CD4-positive, alpha-beta memory T cell (primary cell): ENCODE results near the gene RFESD. TPM values are rescaled to one million over a fixed set of nuclear protein-coding genes. Genes with fewer than 3 reads are reported as not detected.

Experiments
- CTCF ChIA-PET: fragments of 350-600 bp; sonication (Branson Sonifier 250); formaldehyde crosslinking; loops from one replicate; lab custom pipeline; 2021; ENCODE audit warnings: inconsistent platforms; ENCODE audit not compliant: partially characterized antibody; lab: Charles Lee
- POLR2A ChIA-PET: fragments of 350-600 bp; sonication (Branson Sonifier 250); formaldehyde crosslinking; loops from one replicate; lab custom pipeline; 2021; ENCODE audit not compliant: partially characterized antibody; lab: Charles Lee
- DNase-seq, 5 donors: peaks; one replicate each; pipeline versions ENCODE4 v3.0.0 to v3.0.0-alpha.2; 2020 to 2022; ENCODE audit warnings: mixed read lengths in 1 of 5
- H3K27ac ChIP-seq: one replicate; pipeline ENCODE4 v1.7.0; 2013; ENCODE audit warnings: low read depth, low read length
- H3K27me3 ChIP-seq: 2 replicates; pipeline ENCODE4 v1.7.0; 2013; ENCODE audit warnings: mild to moderate bottlenecking, low read length, moderate library complexity; ENCODE audit not compliant: insufficient read depth
- H3K36me3 ChIP-seq: 2 replicates; pipeline ENCODE4 v1.7.0; 2013; ENCODE audit warnings: mild to moderate bottlenecking, low read length, moderate library complexity; ENCODE audit not compliant: insufficient read depth
- H3K4me1 ChIP-seq: 2 replicates; pipeline ENCODE4 v1.7.0; 2013; ENCODE audit warnings: mild to moderate bottlenecking, low read length, moderate library complexity; ENCODE audit not compliant: insufficient read depth
- H3K4me3 ChIP-seq, 2 donors: one replicate each; pipeline ENCODE4 v1.7.0; 2013; ENCODE audit warnings: low read length in 2 of 2, mild to moderate bottlenecking in 1 of 2
- H3K9me3 ChIP-seq, 2 donors: one replicate each; pipeline ENCODE4 v1.7.0; 2013; ENCODE audit warnings: low read length in 2 of 2, control low read depth in 1 of 2; ENCODE audit not compliant: control insufficient read depth in 1 of 2
- H3K27ac Mint-ChIP-seq, 7 donors: one replicate each; pipeline ENCODE4 v1.8.0; 2020 to 2021; ENCODE audit warnings: mixed read lengths in 7 of 7, mild to moderate bottlenecking in 6 of 7, inconsistent platforms in 3 of 7, moderate library complexity in 3 of 7
- H3K27me3 Mint-ChIP-seq, 2 donors: one replicate each; pipeline ENCODE4 v1.8.0; 2020 to 2021; ENCODE audit warnings: mixed read lengths in 2 of 2
- H3K36me3 Mint-ChIP-seq, 2 donors: one replicate each; pipeline ENCODE4 v1.8.0; 2020 to 2021; ENCODE audit warnings: mixed read lengths in 2 of 2, inconsistent platforms in 1 of 2, mild to moderate bottlenecking in 1 of 2
- H3K4me1 Mint-ChIP-seq, 4 donors: one replicate each; pipeline ENCODE4 v1.8.0; 2020 to 2021; ENCODE audit warnings: mixed read lengths in 4 of 4, mild to moderate bottlenecking in 1 of 4
- H3K4me3 Mint-ChIP-seq, 8 donors: one replicate each; pipeline ENCODE4 v1.8.0; 2020 to 2021; ENCODE audit warnings: mixed read lengths in 8 of 8, mild to moderate bottlenecking in 7 of 8, moderate library complexity in 6 of 8, inconsistent platforms in 3 of 8
- H3K9me3 Mint-ChIP-seq, 8 donors: one replicate each; pipeline ENCODE4 v1.8.0; 2020 to 2021; ENCODE audit warnings: mixed read lengths in 8 of 8, mild to moderate bottlenecking in 5 of 8, inconsistent platforms in 3 of 8, moderate library complexity in 1 of 8
- intact Hi-C: fragments of 100-400 bp; cut with micrococcal nuclease; formaldehyde crosslinking; loops from one replicate; pipeline ENCODE4 v1.15.1; 2023
- polyA plus RNA-seq, 2 donors: library from polyadenylated mRNA; unstranded; fragments of 300-500 nt; fragmentation: Illumina TruSeq; gene quantifications; one replicate each; pipeline ENCODE4 v1.2.3, GENCODE V29; 2021
- total RNA-seq, 2 experiments: library from RNA; stranded (reverse); gene quantifications; one replicate each; pipeline ENCODE4 v1.2.3, GENCODE V29; 2021

Gene RFESD
- total and polyA plus RNA-seq, 4 experiments from 2014 or later: 9.1 to 11.8 (median 9.6) TPM

- H3K36me3 Mint-ChIP-seq: peaks cover 3 to 5% of the 10 kb centered on the region in 2 donors
- H3K9me3 Mint-ChIP-seq: peaks cover 0 to 2% (median 0%) of the 10 kb centered on the region in 8 donors
- peaks cover 57 to 76% (median 67%) of the 10 kb centered on the region in 4 donors for H3K4me1 Mint-ChIP-seq
- no peaks in the 10 kb centered on the region for H3K27me3 ChIP-seq
- H3K27ac Mint-ChIP-seq: peak within 1 kb of the TSS; percentile 23 to 95 (median 86)
- H3K27me3 Mint-ChIP-seq: no peaks in the 10 kb centered on the region
- POLR2A ChIA-PET: interaction anchor here (0.7 to 5.8 kb wide), 8 partner anchors 9 to 1042 kb away, joined by 3 to 110 read pairs (median 7); partner anchors contain the start of genes ARSK, CAST, RFESD and SKIC3
- H3K4me3 Mint-ChIP-seq: peak within 1 kb of the TSS; percentile 90 to 97 (median 94)
- intact Hi-C loops: loop anchor here (1.0 to 5.0 kb wide), 2 partner anchors 65 to 342 kb away; partner anchors contain the start of genes ARSK and ELL2
- H3K36me3 ChIP-seq: no peaks in the 10 kb centered on the region
- CTCF ChIA-PET: interaction anchor here (7.7 kb wide), 1 partner anchor 24 kb away, joined by 89 read pairs; the partner anchor contains the start of gene RFESD
- no peaks in the 10 kb centered on the region for H3K9me3 ChIP-seq
- DNase-seq: peak; percentile 58 to 72 (median 64)
- H3K4me3 ChIP-seq: peak within 1 kb of the TSS; percentile 38 to 73
- H3K27ac ChIP-seq: peak within 1 kb of the TSS; percentile 69
- H3K4me1 ChIP-seq: peaks cover 72% of the 10 kb centered on the region
Measured at GRCh38 chr5:95620030-95620869, 26.3 kb upstream of the RFESD start, which contains the start of gene GPR150. Gene GPR150, plus strand, starts transcription at chr5:95620087. Its CDS starts 189 bp downstream, at chr5:95620276.

- Histone ChIP-seq H3K27ac (peak overlapping the region; percentile 59), H3K4me3 (peak overlapping the region; percentile 8 to 73), H3K36me3 (no peaks in the 10 kb centered on the region), H3K27me3 (no peaks in the 10 kb centered on the region), H3K9me3 (no peaks in the 10 kb centered on the region), H3K4me1 (peaks cover 75% of the 10 kb centered on the region)
- peak overlapping the region; percentile 71 to 92 (median 87) for H3K4me3 Mint-ChIP-seq
- peak; percentile 45 to 57 (median 51) for DNase-seq
- H3K27ac Mint-ChIP-seq: peak overlapping the region; percentile 70 to 97 (median 93)
- ChIA-PET POLR2A (interaction anchor here (0.8 to 5.8 kb wide), 14 partner anchors 8 to 1041 kb away, joined by 3 to 110 read pairs (median 5); partner anchors contain the start of genes ARSK, CAST, RFESD and SKIC3), CTCF (interaction anchor here (1.5 to 7.7 kb wide), 5 partner anchors 10 to 160 kb away, joined by 9 to 89 read pairs (median 19); partner anchors contain the start of genes ARSK, RFESD and SKIC3)
- no peaks in the 10 kb centered on the region for H3K27me3 Mint-ChIP-seq
- peaks cover 0 to 3% of the 10 kb centered on the region in 2 donors for H3K36me3 Mint-ChIP-seq
- H3K9me3 Mint-ChIP-seq: peaks cover 0 to 2% (median 0%) of the 10 kb centered on the region in 8 donors
- intact Hi-C loops: loop anchor here (1.0 to 5.0 kb wide), 2 partner anchors 66 to 341 kb away; partner anchors contain the start of genes ARSK and ELL2
- peaks cover 54 to 77% (median 63%) of the 10 kb centered on the region in 4 donors for H3K4me1 Mint-ChIP-seq
Measured at GRCh38 chr5:95620870-95621838, 25.4 kb upstream of the RFESD start.

GRCh38 chr5:95621839-95622629 is 24.5 kb upstream of the RFESD start:
- peak overlapping the region; percentile 59 for H3K27ac ChIP-seq
- peaks cover 0 to 2% (median 0%) of the 10 kb centered on the region in 8 donors for H3K9me3 Mint-ChIP-seq
- peaks cover 49 to 72% (median 55%) of the 10 kb centered on the region in 4 donors for H3K4me1 Mint-ChIP-seq
- H3K27ac Mint-ChIP-seq: peak overlapping the region; percentile 70 to 97 (median 93)
- peak overlapping the region; percentile 8 to 73 for H3K4me3 ChIP-seq
- H3K4me1 ChIP-seq: peaks cover 67% of the 10 kb centered on the region
- peaks cover 0 to 3% of the 10 kb centered on the region in 2 donors for H3K36me3 Mint-ChIP-seq
- H3K27me3 ChIP-seq: no peaks in the 10 kb centered on the region
- DNase-seq: peak; percentile 71 to 80 (median 76)
- no peaks in the 10 kb centered on the region for H3K9me3 ChIP-seq
- H3K27me3 Mint-ChIP-seq: no peaks in the 10 kb centered on the region
- H3K36me3 ChIP-seq: no peaks in the 10 kb centered on the region
- CTCF ChIA-PET: interaction anchor here (1.1 to 7.7 kb wide), 8 partner anchors 9 to 225 kb away, joined by 3 to 89 read pairs (median 10); partner anchors contain the start of genes ARSK, RFESD and SKIC3
- POLR2A ChIA-PET: interaction anchor here (0.7 to 5.8 kb wide), 19 partner anchors 10 to 1254 kb away, joined by 3 to 110 read pairs (median 5); partner anchors contain the start of genes ARSK, ERAP1, ERAP2 and GLRX
- intact Hi-C loops: loop anchor here (1.0 to 5.0 kb wide), 3 partner anchors 10 to 340 kb away; partner anchors contain the start of gene ELL2
- peak overlapping the region; percentile 71 to 92 (median 87) for H3K4me3 Mint-ChIP-seq

- Histone ChIP-seq H3K27ac (peak overlapping the region; percentile 59), H3K27me3 (no peaks in the 10 kb centered on the region), H3K4me1 (peaks cover 57% of the 10 kb centered on the region), H3K36me3 (no peaks in the 10 kb centered on the region), H3K4me3 (no peak overlapping the region), H3K9me3 (no peaks in the 10 kb centered on the region)
- Mint-ChIP-seq H3K4me1 (peaks cover 37 to 57% (median 44%) of the 10 kb centered on the region in 4 donors), H3K4me3 (peak overlapping the region in 3 of 8 donors; percentile 27 to 59 (median 51)), H3K36me3 (peaks cover 0 to 3% of the 10 kb centered on the region in 2 donors), H3K27ac (peak overlapping the region; percentile 58 to 95 (median 85)), H3K9me3 (peaks cover 0 to 2% (median 0%) of the 10 kb centered on the region in 8 donors), H3K27me3 (no peaks in the 10 kb centered on the region)
- ChIA-PET CTCF (interaction anchor here (1.1 to 7.7 kb wide), 5 partner anchors 8 to 158 kb away, joined by 3 to 89 read pairs (median 12); partner anchors contain the start of genes ARSK, RFESD and SKIC3), POLR2A (interaction anchor here (4.3 to 5.8 kb wide), 3 partner anchors 8 to 68 kb away, joined by 62 to 110 read pairs (median 87); partner anchors contain the start of genes ARSK, RFESD and SKIC3)
- intact Hi-C loops: loop anchor here (5.0 kb wide), 1 partner anchor 339 kb away; the partner anchor contains the start of gene ELL2
- DNase-seq: no peak
Measured at GRCh38 chr5:95623706-95624105, 22.9 kb upstream of the RFESD start.

GRCh38 chr5:95624368-95624767 is 22.2 kb upstream of the RFESD start:
- POLR2A ChIA-PET: interaction anchor here (4.3 to 5.8 kb wide), 3 partner anchors 7 to 68 kb away, joined by 62 to 110 read pairs (median 87); partner anchors contain the start of genes ARSK, RFESD and SKIC3
- peaks cover 31 to 50% (median 39%) of the 10 kb centered on the region in 4 donors for H3K4me1 Mint-ChIP-seq
- no peaks in the 10 kb centered on the region for H3K9me3 ChIP-seq
- H3K27ac ChIP-seq: no peak overlapping the region
- H3K4me3 ChIP-seq: no peak overlapping the region
- H3K27me3 ChIP-seq: no peaks in the 10 kb centered on the region
- no peaks in the 10 kb centered on the region for H3K36me3 ChIP-seq
- peaks cover 0 to 3% of the 10 kb centered on the region in 2 donors for H3K36me3 Mint-ChIP-seq
- H3K27me3 Mint-ChIP-seq: no peaks in the 10 kb centered on the region
- CTCF ChIA-PET: interaction anchor here (1.1 to 7.7 kb wide), 3 partner anchors 7 to 68 kb away, joined by 4 to 89 read pairs (median 20); partner anchors contain the start of genes ARSK, RFESD and SKIC3
- intact Hi-C loops: loop anchor here (5.0 kb wide), 1 partner anchor 338 kb away; the partner anchor contains the start of gene ELL2
- peaks cover 50% of the 10 kb centered on the region for H3K4me1 ChIP-seq
- peak overlapping the region in 2 of 8 donors; percentile 51 to 59 for H3K4me3 Mint-ChIP-seq
- no peak for DNase-seq
- peak overlapping the region; percentile 47 to 93 (median 77) for H3K27ac Mint-ChIP-seq
- peaks cover 0 to 2% (median 0%) of the 10 kb centered on the region in 8 donors for H3K9me3 Mint-ChIP-seq
